ENCODE data around the gene POLG2. TPM values are rescaled to one million over a fixed set of nuclear protein-coding genes. Genes with fewer than 3 reads are reported as not detected.

Gene POLG2
- total and polyA plus RNA-seq, 4 donors: 5.4 to 17.8 (median 11.4) TPM

DNA sequence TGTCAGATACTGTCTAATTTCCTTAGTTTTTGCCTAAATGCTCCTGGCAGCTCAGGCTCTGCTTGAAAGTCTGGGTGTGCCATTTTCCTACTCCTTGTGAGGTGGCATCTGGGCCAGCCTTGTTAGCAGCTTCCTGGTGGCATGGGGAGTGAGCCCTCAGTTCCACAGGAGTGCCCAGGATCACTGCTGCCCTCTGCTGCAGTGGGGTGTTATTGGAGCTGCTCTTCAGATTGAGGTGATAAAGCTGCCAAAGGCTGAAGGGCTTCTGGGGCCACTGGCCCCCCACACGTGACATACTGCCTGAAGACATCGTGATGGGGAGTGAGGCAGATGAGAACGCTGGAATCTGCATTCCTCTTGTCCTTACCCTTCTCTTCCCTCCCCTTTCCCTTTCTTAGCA lies 37.3 kb upstream of the POLG2 start:
- Histone ChIP-seq H3K9ac (ENCODE audit: insufficient read depth in 1 of 2, low read length in 2 of 2) (no peak overlapping the region), H3K4me1 (ENCODE audit: control insufficient read depth in 5 of 5, insufficient read depth in 5 of 5, low read length in 5 of 5) (peaks cover 0 to 10% (median 0%) of the 10 kb centered on the region in 5 donors), H3K9me3 (ENCODE audit: control insufficient read depth in 4 of 4, insufficient read depth in 3 of 4, low read length in 3 of 4) (no peaks in the 10 kb centered on the region), H3K27me3 (ENCODE audit: control insufficient read depth in 3 of 3, insufficient read depth in 3 of 3, low read length in 2 of 3) (no peaks in the 10 kb centered on the region), H3K36me3 (ENCODE audit: control insufficient read depth in 4 of 4, insufficient read depth in 4 of 4, low read length in 4 of 4) (peaks cover 33 to 73% (median 60%) of the 10 kb centered on the region in 4 donors), H3K27ac (ENCODE audit: low read depth in 1 of 2, low read length in 1 of 2) (no peak overlapping the region), H3K4me3 (no peak overlapping the region)
- TF ChIP-seq, protein P1, sequence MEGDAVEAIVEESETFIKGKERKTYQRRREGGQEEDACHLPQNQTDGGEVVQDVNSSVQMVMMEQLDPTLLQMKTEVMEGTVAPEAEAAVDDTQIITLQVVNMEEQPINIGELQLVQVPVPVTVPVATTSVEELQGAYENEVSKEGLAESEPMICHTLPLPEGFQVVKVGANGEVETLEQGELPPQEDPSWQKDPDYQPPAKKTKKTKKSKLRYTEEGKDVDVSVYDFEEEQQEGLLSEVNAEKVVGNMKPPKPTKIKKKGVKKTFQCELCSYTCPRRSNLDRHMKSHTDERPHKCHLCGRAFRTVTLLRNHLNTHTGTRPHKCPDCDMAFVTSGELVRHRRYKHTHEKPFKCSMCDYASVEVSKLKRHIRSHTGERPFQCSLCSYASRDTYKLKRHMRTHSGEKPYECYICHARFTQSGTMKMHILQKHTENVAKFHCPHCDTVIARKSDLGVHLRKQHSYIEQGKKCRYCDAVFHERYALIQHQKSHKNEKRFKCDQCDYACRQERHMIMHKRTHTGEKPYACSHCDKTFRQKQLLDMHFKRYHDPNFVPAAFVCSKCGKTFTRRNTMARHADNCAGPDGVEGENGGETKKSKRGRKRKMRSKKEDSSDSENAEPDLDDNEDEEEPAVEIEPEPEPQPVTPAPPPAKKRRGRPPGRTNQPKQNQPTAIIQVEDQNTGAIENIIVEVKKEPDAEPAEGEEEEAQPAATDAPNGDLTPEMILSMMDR (IDR thresholded peaks at IDR 0.05; ENCODE audit: control extremely low read depth, extremely low read depth): no peak
- 85 to 87% methylated on average over 3 of the region's 3 CpGs for WGBS, 2 donors
- no peak for DNase-seq
- ATAC-seq (ENCODE audit: insufficient read depth, low FRiP score): peak; percentile 27

DNA sequence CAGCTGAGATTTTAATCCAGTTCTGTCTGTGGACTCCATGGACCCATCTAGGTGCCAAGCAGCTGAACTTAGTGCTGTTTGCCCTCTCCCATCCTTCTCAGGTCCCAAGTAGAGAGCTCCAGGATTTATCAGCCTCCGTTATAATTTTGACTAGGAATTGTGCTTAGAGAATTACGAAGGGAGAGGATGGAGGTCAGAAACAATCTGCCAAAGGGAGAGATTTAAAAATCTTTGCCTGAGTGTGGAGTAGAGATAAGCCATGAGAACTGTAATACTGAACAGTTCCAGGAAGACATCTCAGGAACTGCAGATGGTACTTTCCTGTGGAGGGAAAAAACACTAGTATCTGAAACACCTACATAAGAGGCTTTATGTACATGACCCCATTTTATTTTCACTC lies 36.9 kb upstream of the POLG2 start:
- no peaks in the 10 kb centered on the region for H3K27me3 ChIP-seq (ENCODE audit: control insufficient read depth in 3 of 3, insufficient read depth in 3 of 3, low read length in 2 of 3)
- no peak overlapping the region for H3K9ac ChIP-seq (ENCODE audit: insufficient read depth in 1 of 2, low read length in 2 of 2)
- peaks cover 0 to 6% (median 0%) of the 10 kb centered on the region in 5 donors for H3K4me1 ChIP-seq (ENCODE audit: control insufficient read depth in 5 of 5, insufficient read depth in 5 of 5, low read length in 5 of 5)
- DNase-seq (no peak), ATAC-seq (ENCODE audit: insufficient read depth, low FRiP score) (no peak)
- WGBS, 2 donors: 88 to 91% methylated on average over 2 of the region's 2 CpGs
- no peaks in the 10 kb centered on the region for H3K9me3 ChIP-seq (ENCODE audit: control insufficient read depth in 4 of 4, insufficient read depth in 3 of 4, low read length in 3 of 4)
- peaks cover 33 to 75% (median 62%) of the 10 kb centered on the region in 4 donors for H3K36me3 ChIP-seq (ENCODE audit: control insufficient read depth in 4 of 4, insufficient read depth in 4 of 4, low read length in 4 of 4)
- H3K4me3 ChIP-seq: no peak overlapping the region
- H3K27ac ChIP-seq (ENCODE audit: low read depth in 1 of 2, low read length in 1 of 2): no peak overlapping the region
- TF ChIP-seq, protein P1 (IDR thresholded peaks at IDR 0.05; ENCODE audit: control extremely low read depth, extremely low read depth): no peak

DNA sequence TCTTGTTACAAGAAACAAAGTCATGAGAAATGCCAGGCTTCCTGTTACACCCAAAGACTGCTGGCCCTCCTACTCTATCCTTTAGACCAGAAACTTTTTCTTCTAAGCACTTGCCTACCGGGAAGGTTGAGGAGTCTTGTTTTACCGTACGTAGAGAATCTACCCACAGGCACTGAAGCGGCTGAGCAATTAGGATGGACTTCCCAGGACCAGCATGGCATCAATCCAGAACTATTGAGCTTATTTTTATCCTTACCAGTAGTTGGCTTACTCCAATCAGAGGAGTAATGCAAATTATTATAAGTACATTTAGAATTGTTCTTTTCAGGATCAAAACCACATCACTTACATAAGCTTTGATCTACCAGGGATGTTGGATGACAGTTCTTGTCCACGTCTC lies 35.6 kb upstream of the POLG2 start:
- 90 to 94% methylated on average over 5 of the region's 5 CpGs for WGBS, 2 donors
- Histone ChIP-seq H3K36me3 (ENCODE audit: control insufficient read depth in 4 of 4, insufficient read depth in 4 of 4, low read length in 4 of 4) (peaks cover 33 to 81% (median 58%) of the 10 kb centered on the region in 4 donors), H3K4me1 (ENCODE audit: control insufficient read depth in 5 of 5, insufficient read depth in 5 of 5, low read length in 5 of 5) (no peaks in the 10 kb centered on the region), H3K4me3 (no peak overlapping the region), H3K9me3 (ENCODE audit: control insufficient read depth in 4 of 4, insufficient read depth in 3 of 4, low read length in 3 of 4) (no peaks in the 10 kb centered on the region), H3K27me3 (ENCODE audit: control insufficient read depth in 3 of 3, insufficient read depth in 3 of 3, low read length in 2 of 3) (no peaks in the 10 kb centered on the region), H3K27ac (ENCODE audit: low read depth in 1 of 2, low read length in 1 of 2) (no peak overlapping the region), H3K9ac (ENCODE audit: insufficient read depth in 1 of 2, low read length in 2 of 2) (no peak overlapping the region)
- TF ChIP-seq, protein P1 (IDR thresholded peaks at IDR 0.05; ENCODE audit: control extremely low read depth, extremely low read depth): no peak
- DNase-seq (no peak), ATAC-seq (ENCODE audit: insufficient read depth, low FRiP score) (no peak)

DNA sequence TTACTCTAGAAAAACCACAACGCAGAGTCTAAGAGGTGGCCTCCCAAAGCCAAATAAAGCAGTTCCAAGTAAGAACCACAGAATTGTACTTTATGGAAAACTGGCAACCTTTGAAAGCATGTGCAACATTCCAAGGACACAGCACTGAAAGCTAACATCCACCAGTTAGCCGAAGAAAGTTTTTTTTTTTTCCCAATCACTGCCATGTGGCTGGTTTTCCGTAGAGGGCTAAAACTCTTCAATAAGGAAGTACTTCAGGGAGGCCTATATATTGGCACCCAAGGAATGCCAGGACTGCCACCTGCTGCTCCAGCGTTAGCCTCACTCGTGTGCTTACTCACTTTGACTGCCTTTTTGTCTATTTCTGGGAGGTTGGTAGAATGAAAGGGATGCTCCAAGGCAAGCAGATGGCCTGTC lies 35.1 kb upstream of the POLG2 start:
- TF ChIP-seq, protein P1 (IDR thresholded peaks at IDR 0.05; ENCODE audit: control extremely low read depth, extremely low read depth): no peak
- H3K36me3 ChIP-seq (ENCODE audit: control insufficient read depth in 4 of 4, insufficient read depth in 4 of 4, low read length in 4 of 4): peaks cover 33 to 81% (median 57%) of the 10 kb centered on the region in 4 donors
- DNase-seq (no peak), ATAC-seq (ENCODE audit: insufficient read depth, low FRiP score) (no peak)
- H3K4me3 ChIP-seq: no peak overlapping the region
- H3K9ac ChIP-seq (ENCODE audit: insufficient read depth in 1 of 2, low read length in 2 of 2): no peak overlapping the region
- no peaks in the 10 kb centered on the region for H3K27me3 ChIP-seq (ENCODE audit: control insufficient read depth in 3 of 3, insufficient read depth in 3 of 3, low read length in 2 of 3)
- no peak overlapping the region for H3K27ac ChIP-seq (ENCODE audit: low read depth in 1 of 2, low read length in 1 of 2)
- no peaks in the 10 kb centered on the region for H3K4me1 ChIP-seq (ENCODE audit: control insufficient read depth in 5 of 5, insufficient read depth in 5 of 5, low read length in 5 of 5)
- H3K9me3 ChIP-seq (ENCODE audit: control insufficient read depth in 4 of 4, insufficient read depth in 3 of 4, low read length in 3 of 4): no peaks in the 10 kb centered on the region
- 71 to 76% methylated on average over 5 of the region's 5 CpGs for WGBS, 2 donors
